GM19043 (cell line): Measurements from ENCODE around the gene TSTD2.

ENCODE experiments used
- ATAC-seq: cut with Tn5 transposase; IDR thresholded peaks from one replicate; pipeline ENCODE4 v1.9.1; 2021; ENCODE audit warnings: low read depth; ENCODE audit not compliant: unreplicated experiment

Gene TSTD2

GRCh38 chr9:97632985-97633858 lies at the start of gene TSTD2, which contains the start of gene NCBP1:
TSTD2 (minus strand) TSS chr9:97633368; CDS start chr9:97627562, 5,806 bp downstream.
NCBP1 (plus strand) TSS chr9:97633821; CDS start chr9:97633882, 61 bp downstream.
- ATAC-seq, result peak; percentile 81

GRCh38 chr9:97682242-97682641 lies 49.1 kb upstream of the TSTD2 start:
- no peak for ATAC-seq

DNA sequence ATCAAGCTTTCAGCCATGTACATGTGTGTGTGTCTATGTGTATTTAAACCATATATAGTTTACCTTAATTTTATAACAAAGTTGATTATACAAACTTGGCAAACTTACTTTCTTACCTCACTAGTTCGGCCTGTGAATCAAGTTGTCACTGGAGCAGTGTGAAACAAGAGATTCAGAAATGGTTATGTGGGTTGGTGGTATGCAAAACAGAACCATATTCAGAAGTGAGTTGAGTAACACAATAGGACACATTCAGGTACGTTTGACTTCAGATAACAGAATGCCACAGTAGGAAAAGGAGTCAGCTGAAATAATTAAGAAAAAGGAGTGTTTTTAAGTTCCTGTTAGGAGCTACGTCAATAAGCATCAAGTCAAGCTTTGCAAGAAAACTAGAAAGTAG lies 42.5 kb upstream of the TSTD2 start:
- no peak for ATAC-seq

DNA sequence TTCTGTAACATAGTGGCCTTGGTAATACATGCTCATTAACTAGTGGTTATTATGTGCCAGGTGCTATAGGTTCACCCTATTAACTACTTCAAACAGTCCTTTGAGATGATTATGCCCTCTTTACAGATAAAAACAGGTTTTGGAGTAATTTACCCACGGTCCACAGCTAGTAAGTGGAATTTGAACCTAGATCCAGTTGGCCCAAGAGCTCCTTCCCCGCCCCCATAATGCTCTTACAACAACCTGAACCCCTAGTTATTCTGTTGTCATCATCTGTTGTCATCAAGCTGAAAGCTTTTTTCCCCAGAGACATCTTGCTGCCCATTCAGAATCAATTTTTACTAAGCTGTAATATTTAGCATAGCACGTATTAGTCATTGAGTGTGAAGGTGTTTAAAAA lies 40.8 kb upstream of the TSTD2 start:
- no peak for ATAC-seq

DNA sequence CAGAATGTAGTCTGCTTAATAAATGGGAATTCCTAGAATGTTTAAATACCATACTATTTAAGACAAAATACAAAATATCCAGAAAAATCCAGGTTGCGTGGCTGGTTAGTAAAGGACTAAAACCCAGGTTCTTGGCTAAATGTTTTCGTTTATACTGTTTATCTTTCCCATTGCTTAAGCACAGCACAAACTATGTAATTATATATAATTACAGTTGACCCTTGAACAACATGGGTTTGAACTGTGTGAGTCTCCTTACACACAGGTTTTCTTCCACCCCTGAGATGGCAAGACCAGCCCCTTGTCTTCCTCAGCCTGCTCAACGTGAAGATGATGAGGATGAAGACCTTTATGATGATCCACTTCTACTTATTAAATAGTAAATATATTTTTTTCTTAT lies 39.2 kb upstream of the TSTD2 start:
- no peak for ATAC-seq

GRCh38 chr9:97670586-97670985 lies 37.4 kb upstream of the TSTD2 start:
- ATAC-seq, result no peak

- no peak for ATAC-seq
Observed at GRCh38 chr9:97668485-97668884, 35.3 kb upstream of the TSTD2 start.

GRCh38 chr9:97666907-97667686 lies 33.9 kb upstream of the TSTD2 start:
- no peak for ATAC-seq

DNA sequence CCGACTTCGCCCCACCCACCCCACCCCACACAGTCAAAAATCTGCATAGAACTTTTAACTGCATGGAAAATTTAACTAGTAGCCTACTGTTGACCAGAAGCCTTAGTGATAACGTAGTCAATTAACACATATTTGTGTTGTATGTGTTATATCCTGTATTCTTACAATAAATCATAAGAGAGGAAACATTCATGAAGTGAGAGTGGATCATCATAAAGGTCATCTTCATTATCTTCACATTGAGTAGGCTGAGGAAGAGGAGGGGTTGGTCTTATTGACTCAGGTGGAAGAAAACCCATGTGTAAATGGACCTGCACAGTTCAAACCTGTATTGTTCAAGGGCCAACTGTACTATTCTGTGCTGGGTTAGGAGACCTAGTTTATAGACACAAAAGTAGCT lies 32.6 kb upstream of the TSTD2 start:
- ATAC-seq, result no peak

- no peak for ATAC-seq
Observed at GRCh38 chr9:97660847-97661246, 27.7 kb upstream of the TSTD2 start.

DNA sequence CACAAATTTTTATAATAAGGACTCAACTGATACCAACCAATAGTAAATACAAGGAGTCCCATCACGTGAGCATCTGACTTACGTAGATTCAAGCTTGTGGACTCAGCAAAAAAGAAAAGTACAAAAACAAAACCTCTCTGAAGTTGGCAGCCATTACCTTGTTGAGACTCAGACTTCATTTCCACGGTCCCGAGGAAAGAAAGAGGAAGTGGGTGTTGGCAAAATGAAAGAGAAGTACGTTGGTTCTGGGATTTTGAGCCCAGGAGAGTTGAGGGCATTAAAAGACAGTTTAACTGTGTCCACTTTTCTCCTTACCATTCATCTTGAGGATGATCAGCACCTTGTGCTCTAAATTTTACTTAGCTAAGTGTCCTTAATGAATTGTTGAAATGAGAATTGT lies 27.2 kb upstream of the TSTD2 start:
- no peak for ATAC-seq

DNA sequence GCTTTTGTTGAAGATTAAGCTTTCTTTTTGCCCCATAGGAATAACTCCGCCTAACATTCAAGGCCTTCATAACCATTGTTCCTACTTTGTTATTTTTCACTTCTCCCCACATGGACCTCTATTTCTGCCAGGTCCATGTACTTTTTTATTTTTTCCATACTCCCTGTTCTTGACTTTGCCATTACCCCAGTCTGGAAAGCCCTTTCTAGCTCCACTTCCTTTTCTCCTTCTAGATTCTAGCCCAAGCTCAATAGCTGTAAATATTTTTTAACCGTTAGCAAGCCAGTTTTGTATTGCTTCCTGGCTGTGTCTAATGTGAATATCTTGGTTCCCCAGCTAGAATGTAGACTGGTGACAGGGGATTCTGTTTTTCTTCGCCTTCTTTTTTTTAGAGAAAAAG lies 26.6 kb upstream of the TSTD2 start:
- no peak for ATAC-seq

DNA sequence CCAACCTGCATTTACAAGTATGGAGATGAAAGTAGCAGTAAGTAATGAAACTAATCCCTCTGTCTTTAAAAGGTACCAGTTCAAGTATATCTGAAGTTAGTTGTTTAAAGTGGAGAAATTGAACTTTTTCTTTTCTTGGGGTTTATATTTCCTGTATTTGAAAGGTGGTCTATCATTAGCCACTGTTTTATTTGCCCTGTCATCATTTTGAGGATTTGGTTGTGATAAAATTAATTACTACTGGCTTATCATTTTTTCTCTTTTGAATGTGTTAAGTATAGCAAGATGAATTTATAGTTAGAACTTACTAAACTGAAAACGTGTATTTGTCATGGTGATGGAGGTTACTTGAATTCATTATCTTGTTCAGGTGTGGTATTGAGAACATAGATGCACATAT lies 25.5 kb upstream of the TSTD2 start:
- no peak for ATAC-seq

- ATAC-seq, result no peak
Observed at GRCh38 chr9:97651646-97652045, 18.5 kb upstream of the TSTD2 start.

GRCh38 chr9:97647996-97648395 lies 14.8 kb upstream of the TSTD2 start:
- no peak for ATAC-seq

DNA sequence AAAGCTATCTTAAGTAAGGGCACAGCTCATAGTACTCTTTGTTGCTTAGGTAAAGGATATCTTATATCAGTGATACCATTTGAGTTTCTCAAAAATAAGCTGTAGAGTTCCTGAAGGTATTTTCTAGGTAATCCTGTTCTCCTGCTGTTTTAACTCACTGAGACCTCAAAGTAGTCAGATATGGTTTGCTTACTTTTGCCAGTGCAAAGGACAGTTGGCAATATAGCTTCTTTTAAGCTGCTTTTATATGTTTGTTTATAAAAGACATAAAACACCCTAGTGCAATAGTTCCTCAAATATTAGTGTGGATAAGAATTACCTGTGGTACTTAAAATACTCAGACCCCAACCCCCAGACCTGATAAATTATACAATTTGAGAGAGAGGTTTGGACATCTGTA lies 12.6 kb upstream of the TSTD2 start:
- ATAC-seq, result no peak

DNA sequence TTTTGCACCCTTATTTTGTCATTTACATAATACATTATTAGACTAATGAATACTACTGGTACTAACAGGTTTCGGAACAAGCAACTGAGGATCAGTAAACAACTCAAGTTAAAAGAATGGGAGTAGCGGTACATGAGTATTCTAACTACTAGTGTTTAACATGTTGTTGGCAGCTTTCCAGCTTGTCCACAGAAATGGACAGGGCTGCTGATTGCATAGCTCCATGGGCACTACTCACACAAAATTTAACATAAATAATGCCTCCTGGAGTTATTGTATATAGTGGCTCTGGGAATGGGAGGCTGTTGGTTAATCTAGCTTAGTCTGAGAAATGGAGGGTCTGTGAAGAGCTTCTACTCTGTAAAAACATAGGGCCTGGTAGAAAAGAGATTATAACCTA lies 7.2 kb upstream of the TSTD2 start:
- ATAC-seq, result no peak

GRCh38 chr9:97638666-97639065 lies 5.5 kb upstream of the TSTD2 start:
- no peak for ATAC-seq

- ATAC-seq, result no peak
Observed at GRCh38 chr9:97636903-97637302, 3.7 kb upstream of the TSTD2 start.

DNA sequence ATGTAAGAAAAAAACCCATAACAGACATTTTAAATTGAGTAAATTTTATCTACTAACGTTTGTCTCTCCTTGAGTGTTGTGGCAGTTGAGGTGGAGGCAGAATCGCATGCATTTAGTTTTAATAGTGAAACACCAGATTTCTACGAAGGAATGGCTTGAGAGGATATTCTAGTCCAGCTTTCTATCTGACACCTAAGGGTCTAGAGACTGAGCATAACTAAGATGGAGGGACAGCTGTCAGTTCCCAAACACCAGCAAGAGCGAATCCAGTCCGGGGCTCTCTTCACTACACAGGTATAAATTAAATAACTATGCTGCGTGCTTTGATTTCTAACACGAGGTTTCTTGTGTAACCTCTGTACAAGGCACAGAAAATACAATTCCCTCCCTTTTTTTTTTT lies 1.9 kb upstream of the TSTD2 start:
- ATAC-seq, result no peak

- ATAC-seq, result no peak
Observed at GRCh38 chr9:97633859-97634490, 807 bp upstream of the TSTD2 start.
